ENCODE results near the gene HDDC2. TPM values are rescaled to one million over a fixed set of nuclear protein-coding genes. Genes with fewer than 3 reads are reported as not detected.

Gene HDDC2
- total RNA-seq, 2 donors from 2014 or later, result 76.4 to 108 TPM

DNA sequence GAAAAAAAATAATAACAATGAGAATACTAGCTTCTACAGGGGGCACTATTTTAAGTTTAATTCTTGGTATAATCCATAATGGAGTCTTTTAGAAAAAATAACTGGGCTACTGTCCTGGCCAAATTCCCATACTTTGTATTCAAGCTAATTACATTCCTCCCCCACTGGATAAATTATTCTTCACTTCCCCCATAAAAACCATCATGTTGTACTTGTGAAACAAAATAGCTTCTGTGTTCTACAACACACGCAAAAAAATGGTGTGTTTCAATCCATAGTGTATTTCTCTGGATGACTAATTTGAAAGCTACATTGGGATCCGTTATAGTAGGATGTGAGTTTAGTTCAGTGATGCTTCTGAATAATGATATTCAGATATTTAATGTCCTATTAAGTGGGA, 21.6 kb upstream of the HDDC2 start:
- no peak overlapping the region for H3K4me3 ChIP-seq (ENCODE audit: low read length)
- no peaks in the 10 kb centered on the region for H3K27me3 ChIP-seq (ENCODE audit: control insufficient read depth, insufficient read depth, low read length, poor library complexity, severe bottlenecking)
- no peaks in the 10 kb centered on the region for H3K4me1 ChIP-seq (ENCODE audit: control insufficient read depth, insufficient read depth, low read length)
- peaks cover 6% of the 10 kb centered on the region for H3K4me1 Mint-ChIP-seq
- no peak overlapping the region for H3K27ac Mint-ChIP-seq
- 95 to 100% methylated on average over 2 of the region's 2 CpGs for WGBS, 2 experiments (ENCODE audit: insufficient coverage in 1 of 2, insufficient read length in 1 of 2)
- no peaks in the 10 kb centered on the region for H3K9me3 ChIP-seq (ENCODE audit: control insufficient read depth, low read length)
- TF ChIP-seq, protein P1, sequence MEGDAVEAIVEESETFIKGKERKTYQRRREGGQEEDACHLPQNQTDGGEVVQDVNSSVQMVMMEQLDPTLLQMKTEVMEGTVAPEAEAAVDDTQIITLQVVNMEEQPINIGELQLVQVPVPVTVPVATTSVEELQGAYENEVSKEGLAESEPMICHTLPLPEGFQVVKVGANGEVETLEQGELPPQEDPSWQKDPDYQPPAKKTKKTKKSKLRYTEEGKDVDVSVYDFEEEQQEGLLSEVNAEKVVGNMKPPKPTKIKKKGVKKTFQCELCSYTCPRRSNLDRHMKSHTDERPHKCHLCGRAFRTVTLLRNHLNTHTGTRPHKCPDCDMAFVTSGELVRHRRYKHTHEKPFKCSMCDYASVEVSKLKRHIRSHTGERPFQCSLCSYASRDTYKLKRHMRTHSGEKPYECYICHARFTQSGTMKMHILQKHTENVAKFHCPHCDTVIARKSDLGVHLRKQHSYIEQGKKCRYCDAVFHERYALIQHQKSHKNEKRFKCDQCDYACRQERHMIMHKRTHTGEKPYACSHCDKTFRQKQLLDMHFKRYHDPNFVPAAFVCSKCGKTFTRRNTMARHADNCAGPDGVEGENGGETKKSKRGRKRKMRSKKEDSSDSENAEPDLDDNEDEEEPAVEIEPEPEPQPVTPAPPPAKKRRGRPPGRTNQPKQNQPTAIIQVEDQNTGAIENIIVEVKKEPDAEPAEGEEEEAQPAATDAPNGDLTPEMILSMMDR (conservative IDR thresholded peaks at IDR 0.05), result no peak
- peaks cover 3% of the 10 kb centered on the region for H3K9me3 Mint-ChIP-seq
- H3K27me3 Mint-ChIP-seq (ENCODE audit: insufficient read depth), result no peaks in the 10 kb centered on the region
- H3K9ac ChIP-seq (ENCODE audit: extremely low read depth, low read length, poor library complexity, severe bottlenecking), result no peak overlapping the region
- H3K27ac ChIP-seq (ENCODE audit: low read depth, low read length), result no peak overlapping the region
- H3K36me3 ChIP-seq (ENCODE audit: control insufficient read depth, insufficient read depth, low read length), result no peaks in the 10 kb centered on the region
- no peak overlapping the region for H3K4me3 Mint-ChIP-seq
- no peaks in the 10 kb centered on the region for H3K36me3 Mint-ChIP-seq (ENCODE audit: low read depth)
- DNase-seq, result no peak

DNA sequence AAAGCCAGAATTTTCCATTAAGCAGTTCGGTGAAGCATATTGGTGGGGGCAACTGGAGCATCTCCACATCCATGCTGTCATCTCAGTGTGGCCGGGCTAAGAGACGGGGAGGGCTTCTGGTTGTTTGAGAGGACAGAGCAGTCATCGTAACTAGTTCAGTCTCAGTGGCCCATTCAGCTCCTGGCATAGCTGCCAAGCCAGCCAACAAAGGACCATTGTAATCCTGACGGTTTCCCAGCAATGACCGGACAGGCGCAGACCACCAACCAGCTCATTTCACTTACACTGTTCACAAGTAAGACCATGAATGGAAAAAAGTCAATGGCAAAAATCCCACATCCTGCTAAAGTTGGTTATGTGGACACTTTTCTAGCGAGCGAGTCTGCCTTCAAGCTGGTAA, 14.9 kb upstream of the HDDC2 start:
- H3K27me3 Mint-ChIP-seq (ENCODE audit: insufficient read depth), result no peaks in the 10 kb centered on the region
- Histone ChIP-seq H3K36me3 (ENCODE audit: control insufficient read depth, insufficient read depth, low read length) (no peaks in the 10 kb centered on the region), H3K9ac (ENCODE audit: extremely low read depth, low read length, poor library complexity, severe bottlenecking) (no peak overlapping the region), H3K9me3 (ENCODE audit: control insufficient read depth, low read length) (no peaks in the 10 kb centered on the region), H3K27me3 (ENCODE audit: control insufficient read depth, insufficient read depth, low read length, poor library complexity, severe bottlenecking) (no peaks in the 10 kb centered on the region), H3K4me3 (ENCODE audit: low read length) (no peak overlapping the region), H3K27ac (ENCODE audit: low read depth, low read length) (no peak overlapping the region), H3K4me1 (ENCODE audit: control insufficient read depth, insufficient read depth, low read length) (peaks cover 2% of the 10 kb centered on the region)
- no peaks in the 10 kb centered on the region for H3K4me1 Mint-ChIP-seq
- no peak overlapping the region for H3K27ac Mint-ChIP-seq
- H3K4me3 Mint-ChIP-seq, result no peak overlapping the region
- no peaks in the 10 kb centered on the region for H3K9me3 Mint-ChIP-seq
- WGBS, 2 experiments (ENCODE audit: insufficient coverage in 1 of 2, insufficient read length in 1 of 2), result 70 to 88% methylated on average over 7 to 9 of the region's 9 CpGs
- DNase-seq, result no peak
- H3K36me3 Mint-ChIP-seq (ENCODE audit: low read depth), result no peaks in the 10 kb centered on the region
- TF ChIP-seq, protein P1 (conservative IDR thresholded peaks at IDR 0.05), result no peak

DNA sequence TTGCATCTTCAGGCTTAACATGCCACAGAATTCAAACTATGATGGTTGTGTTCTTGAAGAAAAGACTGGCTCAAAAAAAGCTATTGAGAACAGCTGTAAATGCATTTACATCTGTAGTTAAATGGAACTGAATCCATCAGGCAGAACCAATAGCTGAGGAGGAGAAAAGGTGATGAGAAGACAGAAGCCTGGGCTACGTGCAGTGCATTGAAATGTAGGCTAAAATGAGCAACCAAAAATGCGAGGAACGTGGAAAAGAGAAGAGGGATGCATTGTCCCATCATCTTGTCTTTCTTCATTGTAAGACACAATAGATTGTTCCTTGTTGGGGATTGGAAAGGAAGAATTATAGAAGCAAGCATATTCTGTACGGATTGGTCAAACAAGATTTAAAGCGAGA, 13.8 kb upstream of the HDDC2 start:
- Mint-ChIP-seq H3K27ac (no peak overlapping the region), H3K4me3 (no peak overlapping the region), H3K36me3 (ENCODE audit: low read depth) (no peaks in the 10 kb centered on the region), H3K27me3 (ENCODE audit: insufficient read depth) (no peaks in the 10 kb centered on the region), H3K4me1 (peaks cover 2% of the 10 kb centered on the region), H3K9me3 (no peaks in the 10 kb centered on the region)
- H3K27ac ChIP-seq (ENCODE audit: low read depth, low read length), result no peak overlapping the region
- no peak overlapping the region for H3K4me3 ChIP-seq (ENCODE audit: low read length)
- no peaks in the 10 kb centered on the region for H3K9me3 ChIP-seq (ENCODE audit: control insufficient read depth, low read length)
- H3K27me3 ChIP-seq (ENCODE audit: control insufficient read depth, insufficient read depth, low read length, poor library complexity, severe bottlenecking), result no peaks in the 10 kb centered on the region
- DNase-seq, result no peak
- H3K4me1 ChIP-seq (ENCODE audit: control insufficient read depth, insufficient read depth, low read length), result peaks cover 2% of the 10 kb centered on the region
- TF ChIP-seq, protein P1 (conservative IDR thresholded peaks at IDR 0.05), result no peak
- WGBS, 2 experiments (ENCODE audit: insufficient coverage in 1 of 2, insufficient read length in 1 of 2), result 82 to 100% methylated on average over 1 to 5 of the region's 5 CpGs
- no peak overlapping the region for H3K9ac ChIP-seq (ENCODE audit: extremely low read depth, low read length, poor library complexity, severe bottlenecking)
- H3K36me3 ChIP-seq (ENCODE audit: control insufficient read depth, insufficient read depth, low read length), result no peaks in the 10 kb centered on the region
